GM18868 (cell line): Measurements from ENCODE around the gene PDE4DIP.
"Not testable (repeated sequence)": the region's sequence is repeated elsewhere in the genome, so short reads cannot be mapped to it uniquely, and the experiment has no call there.

ENCODE experiments used
- ATAC-seq: cut with Tn5 transposase; IDR thresholded peaks from one replicate; pipeline ENCODE4 v1.9.1; 2021; ENCODE audit warnings: mild to moderate bottlenecking, moderate library complexity; ENCODE audit not compliant: unreplicated experiment

PDE4DIP gene

DNA sequence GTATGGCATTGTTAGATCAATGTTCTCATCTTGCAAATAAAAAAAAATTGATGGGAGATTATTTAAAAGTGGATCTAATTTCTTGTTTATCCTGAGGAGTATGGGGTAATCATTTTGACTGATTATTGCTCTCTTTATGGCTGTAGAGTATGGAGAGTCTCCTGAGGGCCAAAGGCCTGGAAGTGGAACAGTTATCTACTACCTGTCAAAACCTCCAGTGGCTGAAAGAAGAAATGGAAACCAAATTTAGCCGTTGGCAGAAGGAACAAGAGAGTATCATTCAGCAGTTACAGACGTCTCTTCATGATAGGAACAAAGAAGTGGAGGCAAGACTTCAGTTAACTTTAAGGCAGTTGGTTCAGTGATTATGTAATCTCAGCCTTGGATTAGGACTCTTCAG is 123.4 kb downstream of the PDE4DIP start:
- ATAC-seq: not testable (repeated sequence)

DNA sequence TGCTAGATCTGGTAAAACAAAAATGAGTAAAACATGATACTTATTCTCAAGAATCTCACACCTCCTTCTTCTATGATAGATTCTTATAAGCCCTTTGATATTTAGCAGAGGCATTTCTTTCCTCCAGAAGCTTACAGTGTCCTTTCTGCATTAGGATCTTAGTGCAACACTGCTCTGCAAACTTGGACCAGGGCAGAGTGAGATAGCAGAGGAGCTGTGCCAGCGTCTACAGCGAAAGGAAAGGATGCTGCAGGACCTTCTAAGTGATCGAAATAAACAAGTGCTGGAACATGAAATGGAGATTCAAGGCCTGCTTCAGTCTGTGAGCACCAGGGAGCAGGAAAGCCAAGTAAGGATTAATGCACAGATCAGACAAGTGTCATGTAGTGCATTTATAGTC is 124.5 kb downstream of the PDE4DIP start:
- ATAC-seq: not testable (repeated sequence)

DNA sequence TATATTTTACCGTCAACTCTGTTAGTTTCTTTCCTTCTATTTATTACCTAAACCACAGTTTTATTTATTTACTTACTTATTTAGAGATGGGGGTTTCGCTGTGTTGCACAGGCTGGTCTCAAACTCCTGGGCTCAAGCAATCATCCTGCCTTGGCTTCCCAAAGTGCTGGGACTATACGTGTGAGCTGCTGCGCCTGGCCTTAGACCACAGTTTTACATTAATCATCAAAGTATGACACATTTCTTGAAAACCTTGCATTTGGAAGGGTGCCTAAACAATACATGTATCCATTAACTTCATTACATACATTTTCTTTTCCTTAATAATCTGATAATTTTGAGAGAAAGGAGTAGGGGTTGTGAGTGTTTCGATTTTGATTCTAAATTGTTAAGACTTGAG is 124.9 kb downstream of the PDE4DIP start:
- not testable (repeated sequence) for ATAC-seq

DNA sequence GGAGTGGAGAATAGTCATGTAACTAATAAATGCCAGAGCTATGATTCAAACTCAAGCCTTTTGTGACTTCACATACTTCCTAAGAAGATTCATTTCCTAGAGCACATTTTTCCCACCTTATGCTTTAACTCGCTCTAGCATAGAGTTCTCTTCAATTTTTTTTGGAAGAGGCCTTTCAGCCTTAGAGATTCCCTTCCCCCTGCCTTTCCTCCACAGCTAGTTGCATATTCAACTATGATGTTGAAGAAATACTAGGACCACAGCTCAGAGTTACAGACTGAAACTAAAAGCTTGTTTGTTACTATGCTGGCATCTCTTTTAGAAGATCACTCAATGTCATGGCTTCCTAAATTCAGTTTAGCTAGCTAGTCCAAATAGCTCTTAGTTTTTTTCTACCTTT is 131.2 kb downstream of the PDE4DIP start:
- ATAC-seq: peak; percentile 56

DNA sequence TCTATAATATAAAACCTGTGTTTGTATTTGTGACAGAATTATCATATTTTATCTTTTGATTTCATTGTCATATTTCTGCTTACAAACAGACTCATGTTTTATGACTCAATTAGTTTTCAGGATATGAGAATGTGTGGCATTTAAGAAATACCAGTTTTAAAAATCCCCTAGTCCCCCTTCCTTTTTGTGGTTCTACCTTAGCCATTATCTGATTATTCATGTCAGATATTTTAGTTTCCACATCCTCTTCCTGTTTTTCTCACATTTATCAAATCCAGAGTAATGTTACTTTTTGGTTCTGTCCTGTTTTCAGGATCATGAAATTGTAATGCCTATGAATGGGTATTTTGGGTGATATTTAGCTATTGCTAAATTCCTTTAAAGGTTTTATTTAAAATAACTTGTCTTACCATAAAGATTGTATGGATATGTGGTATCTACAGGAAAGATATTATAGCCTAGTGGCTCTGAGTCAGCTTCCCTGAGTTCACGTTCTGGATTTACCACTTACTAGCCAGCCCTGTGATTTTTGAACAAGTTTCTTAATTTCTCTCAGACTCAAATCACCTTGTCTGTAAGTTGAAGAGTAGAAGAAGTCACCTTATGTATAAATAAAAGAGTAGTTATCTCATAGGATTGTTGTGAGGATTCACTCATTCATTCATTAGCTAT is 131.8 kb downstream of the PDE4DIP start:
- peak; percentile 85 for ATAC-seq

DNA sequence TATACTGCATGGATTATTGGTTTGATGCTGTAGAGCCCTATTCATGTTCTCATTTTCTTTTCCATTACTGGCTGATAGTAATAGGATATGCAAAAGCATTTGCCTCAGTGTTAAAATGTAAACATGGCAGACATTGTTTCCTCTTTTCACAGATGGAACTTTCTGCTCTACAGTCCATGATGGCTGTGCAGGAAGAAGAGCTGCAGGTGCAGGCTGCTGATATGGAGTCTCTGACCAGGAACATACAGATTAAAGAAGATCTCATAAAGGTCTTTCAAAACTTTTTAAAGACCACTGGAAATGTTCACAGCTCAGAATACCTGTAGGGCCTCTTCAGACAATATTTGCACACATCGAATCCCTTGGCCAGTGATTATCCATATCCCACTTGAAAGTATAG is 133.6 kb downstream of the PDE4DIP start:
- not testable (repeated sequence) for ATAC-seq

DNA sequence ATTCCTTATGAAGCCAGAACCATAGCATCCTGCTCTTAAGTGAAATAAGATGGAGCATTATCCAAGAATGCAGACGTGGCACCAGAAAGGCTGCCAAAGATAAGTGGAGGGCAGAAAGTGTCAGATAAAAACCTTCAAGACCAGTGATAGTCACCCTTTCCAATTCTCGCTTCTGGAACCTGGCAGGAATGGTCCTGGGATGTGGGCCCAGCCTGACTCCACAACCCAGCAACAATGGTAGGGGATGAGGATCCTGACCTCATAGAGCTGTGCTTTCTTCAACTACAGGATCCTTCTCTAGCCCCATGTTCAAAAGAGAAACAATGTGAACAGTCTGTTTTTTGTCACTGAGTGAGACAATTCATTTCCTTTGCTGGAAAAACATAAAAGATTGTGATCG is 145.2 kb downstream of the PDE4DIP start:
- not testable (repeated sequence) for ATAC-seq

DNA sequence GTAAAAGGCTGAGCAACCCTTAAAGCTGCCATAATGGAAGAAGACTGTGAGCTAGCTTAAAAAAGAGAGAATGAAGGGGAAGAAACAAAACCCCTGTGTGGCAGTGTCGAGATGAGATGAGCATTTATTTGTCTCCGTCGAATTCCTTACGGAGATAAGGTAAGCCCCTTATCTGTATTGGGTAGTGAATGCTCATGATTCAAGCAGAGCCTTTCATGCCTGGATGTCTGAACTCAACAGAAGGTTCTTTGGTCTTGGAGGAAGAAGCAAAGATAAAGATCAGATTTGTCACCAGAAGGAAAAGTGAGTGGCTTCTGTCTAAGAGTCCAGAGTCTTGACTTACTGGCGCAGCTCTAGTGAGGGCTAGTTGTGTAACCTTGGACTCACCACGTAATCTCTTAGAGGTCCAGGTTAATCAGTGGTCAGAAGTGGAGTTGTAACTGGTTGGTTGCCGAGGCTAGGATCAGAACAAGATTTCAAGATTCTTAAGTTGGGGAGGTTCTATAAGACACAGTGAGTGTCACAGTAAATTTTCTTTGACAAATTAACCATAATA is 146.1 kb downstream of the PDE4DIP start:
- not testable (repeated sequence) for ATAC-seq

DNA sequence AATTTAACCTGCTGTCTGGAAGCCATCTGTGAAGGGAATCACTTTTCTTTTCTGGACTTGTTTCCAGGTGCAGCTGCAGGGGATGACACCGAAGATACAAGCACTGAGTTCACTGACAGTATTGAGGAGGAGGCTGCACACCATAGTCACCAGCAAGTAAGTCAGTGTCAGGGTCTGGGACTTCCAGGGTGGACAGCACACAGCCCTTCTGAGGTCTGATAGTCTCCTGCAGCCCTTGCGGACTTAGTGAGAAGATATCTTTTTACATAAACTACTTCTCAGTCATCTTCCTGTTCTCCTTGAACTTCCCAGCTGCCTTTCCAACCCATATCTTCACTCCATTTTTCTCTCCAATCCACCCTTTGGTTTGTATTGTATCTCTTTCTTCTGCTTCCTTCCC is 147.6 kb downstream of the PDE4DIP start:
- ATAC-seq: not testable (repeated sequence)

DNA sequence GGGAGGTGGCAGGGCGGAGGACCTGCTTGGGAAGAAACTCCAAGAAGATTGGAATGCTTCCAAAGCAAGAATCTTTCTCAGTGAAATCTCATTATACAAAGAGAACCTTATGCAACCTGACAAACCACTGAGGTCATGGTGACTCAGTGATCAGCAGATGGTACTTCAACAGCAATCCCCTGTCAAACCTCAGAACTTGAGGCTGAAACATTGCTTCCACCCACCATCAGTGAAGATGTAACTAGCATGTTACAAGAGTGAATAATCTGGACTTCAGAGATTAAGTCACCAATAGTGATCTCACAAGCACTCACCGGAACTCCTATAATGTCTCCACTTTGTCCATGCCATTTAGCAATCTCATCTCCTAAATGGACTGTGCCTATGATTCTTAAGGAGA is 148.1 kb downstream of the PDE4DIP start:
- not testable (repeated sequence) for ATAC-seq

DNA sequence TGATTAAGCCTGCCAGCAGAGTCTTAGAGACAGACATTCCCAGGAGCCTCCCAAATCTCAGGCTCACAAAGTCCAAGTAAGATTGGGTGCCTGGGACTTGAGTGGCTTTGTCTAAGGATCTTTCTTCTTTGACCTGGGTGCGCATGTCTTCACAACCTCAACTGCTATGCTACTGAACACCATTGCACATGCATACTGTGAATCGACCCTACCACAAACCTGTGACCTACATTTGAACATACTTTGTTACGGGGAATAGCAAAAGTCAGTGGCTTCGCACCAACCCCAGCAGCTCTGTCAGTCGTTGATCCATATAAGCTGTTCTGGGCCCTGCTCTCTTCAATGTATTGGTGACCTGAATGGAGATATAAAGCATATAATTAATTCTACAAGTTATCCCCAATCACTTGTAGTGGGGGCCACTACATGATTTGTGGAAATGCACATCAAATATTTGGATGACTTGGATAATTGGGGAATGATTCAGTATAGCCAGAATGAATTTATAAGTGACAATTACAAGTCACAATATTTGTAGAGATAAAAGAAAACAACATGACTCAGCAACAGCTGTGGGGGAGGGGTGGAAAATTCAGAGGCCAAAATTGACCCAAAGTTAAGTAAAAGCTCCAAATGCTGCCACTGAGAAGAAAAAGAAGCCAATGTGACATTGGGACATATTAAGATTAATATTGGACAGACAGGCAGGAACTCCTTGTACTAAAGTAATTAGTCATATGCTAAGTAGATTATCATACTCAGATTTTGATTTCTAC is 152.4 kb downstream of the PDE4DIP start:
- ATAC-seq: not testable (repeated sequence)

DNA sequence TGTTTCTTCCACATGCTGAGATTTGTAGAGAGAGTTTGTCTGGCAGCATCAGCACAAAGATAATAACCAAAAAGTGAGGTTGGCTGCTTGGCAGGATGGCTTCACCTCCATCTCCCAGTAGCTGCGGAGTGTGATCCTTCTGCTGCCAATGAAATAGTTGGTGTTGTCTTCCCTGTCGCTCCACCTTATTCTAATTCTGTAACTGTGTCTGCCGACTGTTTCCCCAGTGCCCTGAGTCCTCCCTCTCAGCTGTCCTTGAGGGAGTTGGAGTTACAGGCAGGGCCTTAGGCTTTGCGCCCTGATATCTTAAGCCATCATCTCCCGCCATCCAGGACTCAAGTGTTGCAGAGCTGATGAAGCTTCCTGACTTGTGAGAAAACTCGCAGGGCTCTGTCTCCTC is 153.2 kb downstream of the PDE4DIP start:
- ATAC-seq: not testable (repeated sequence)

DNA sequence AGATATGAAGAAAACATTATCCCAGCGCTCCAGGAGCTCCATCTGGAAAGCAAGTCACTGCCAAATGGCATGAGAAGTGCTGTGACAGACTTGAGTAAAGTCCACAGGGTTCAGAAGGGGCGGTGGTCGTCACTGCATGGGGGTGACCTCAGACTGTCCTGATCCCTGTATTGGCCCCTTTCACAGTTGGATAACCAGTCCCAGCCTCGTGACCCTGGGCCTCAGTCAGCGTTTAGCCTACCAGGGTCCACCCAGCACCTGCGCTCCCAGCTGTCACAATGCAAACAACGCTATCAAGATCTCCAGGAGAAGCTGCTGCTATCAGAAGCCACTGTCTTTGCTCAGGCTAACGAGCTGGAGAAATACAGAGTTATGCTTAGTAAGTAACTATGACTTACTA is 158.4 kb downstream of the PDE4DIP start:
- not testable (repeated sequence) for ATAC-seq

DNA sequence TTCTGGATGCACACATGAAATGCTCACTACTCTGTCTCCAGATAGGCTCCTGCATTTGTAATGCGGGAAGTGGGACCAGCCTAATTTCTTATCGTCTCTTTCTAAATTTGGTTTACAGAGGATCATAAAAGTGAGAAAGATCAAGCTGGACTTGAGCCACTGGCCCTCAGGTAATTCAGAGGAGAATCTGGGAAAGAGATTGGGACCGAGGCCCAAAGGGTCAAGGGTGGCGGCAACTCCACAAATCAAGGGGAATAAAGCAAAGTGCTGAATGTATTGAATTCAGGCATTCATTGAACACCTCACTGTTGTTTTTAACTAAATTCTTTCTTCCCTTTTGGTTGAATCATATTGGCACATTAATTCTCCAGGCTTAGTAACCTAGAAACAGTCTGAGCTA is 164.1 kb downstream of the PDE4DIP start:
- ATAC-seq: not testable (repeated sequence)

DNA sequence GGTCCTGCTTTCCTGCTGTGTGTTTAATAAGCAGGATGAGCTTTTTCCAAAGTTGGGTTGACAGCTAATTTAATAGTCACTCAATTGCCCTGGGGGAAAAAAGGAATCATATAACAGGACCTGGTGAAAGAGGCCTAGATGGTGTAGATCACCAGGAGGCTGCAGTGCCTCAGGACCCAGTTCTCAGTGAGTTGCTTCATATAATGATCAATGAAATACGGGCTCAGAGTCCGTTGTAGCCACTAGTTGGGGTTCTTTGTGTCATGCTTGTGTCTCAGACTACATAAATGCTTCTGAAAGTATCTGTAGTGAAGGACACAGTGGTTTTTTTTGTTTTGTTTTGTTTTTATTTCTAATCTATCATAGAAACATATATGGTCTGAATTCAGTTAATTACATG is 164.5 kb downstream of the PDE4DIP start:
- ATAC-seq: not testable (repeated sequence)

DNA sequence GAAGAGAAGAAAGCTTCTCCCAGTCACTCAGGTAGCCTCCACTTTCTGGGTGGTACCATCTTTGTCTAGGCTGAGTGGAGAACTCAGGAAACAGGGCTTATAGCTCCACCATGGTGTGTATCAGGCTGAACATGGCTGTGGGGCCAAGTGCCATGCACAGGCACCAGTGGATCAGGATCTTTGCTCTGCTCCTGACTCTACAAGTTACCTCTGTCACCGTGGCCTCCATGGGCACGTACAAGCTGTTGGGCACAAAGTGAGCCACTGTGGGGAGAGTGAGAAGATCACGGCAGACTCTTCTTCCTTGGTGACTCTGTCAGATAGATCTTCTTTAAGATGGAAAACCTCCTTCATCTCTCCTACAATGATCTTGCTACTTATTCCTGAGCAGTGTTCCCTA is 165.5 kb downstream of the PDE4DIP start:
- ATAC-seq: not testable (repeated sequence)

DNA sequence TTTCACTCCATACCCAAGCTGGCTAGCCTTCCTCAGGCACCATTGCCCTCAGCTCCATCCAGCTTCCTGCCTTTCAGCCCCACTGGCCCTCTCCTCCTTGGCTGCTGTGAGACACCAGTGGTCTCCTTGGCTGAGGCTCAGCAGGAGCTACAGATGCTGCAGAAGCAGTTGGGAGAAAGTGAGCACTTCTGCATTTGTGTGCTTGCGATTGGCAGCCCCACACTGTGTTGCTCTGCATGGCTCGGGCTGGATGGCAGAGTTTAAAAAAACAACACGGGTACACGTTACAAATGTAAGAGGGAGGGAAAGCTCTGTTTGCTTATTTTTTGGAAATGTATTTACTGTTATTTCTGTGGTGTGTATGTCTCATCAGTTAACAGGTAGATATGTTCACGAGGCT is 168.4 kb downstream of the PDE4DIP start:
- not testable (repeated sequence) for ATAC-seq

DNA sequence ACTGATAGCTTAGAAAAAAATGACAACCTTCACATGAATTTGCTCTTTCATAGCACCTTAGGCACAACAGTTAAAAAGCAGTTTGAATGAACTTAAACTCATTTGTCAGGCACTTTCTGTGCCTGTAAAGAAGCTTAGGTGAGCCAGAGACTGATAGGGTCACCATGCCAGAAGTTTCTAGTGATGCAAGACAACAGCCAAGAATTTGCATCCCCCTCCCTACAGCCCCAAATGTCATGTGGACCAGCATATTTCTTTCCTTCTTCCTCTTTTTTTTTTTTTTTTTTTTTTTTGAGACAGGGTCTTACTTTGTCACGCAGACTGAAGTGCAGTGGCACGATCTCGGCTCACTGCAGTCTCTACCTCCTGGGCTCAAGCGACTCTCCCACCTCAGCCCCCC is 169.3 kb downstream of the PDE4DIP start:
- not testable (repeated sequence) for ATAC-seq

DNA sequence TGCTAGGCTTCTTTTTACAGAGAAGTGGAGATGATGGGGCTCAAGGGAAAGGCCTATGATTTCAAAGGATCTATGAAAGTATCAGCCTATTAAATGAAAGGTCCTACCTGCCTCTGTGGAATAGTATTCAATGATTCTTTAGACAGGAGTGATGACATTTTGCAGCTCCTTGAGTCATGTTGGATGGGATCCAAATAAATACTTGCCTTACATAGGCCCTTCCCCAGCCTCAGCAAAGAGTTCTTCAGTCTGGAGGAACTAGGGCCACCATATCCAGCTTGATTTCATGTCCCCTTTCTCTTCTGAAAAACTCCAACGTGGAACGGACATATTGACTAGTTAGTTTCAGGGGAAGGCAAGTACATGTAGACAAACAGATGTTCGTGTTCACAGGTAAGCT is 171.3 kb downstream of the PDE4DIP start:
- ATAC-seq: not testable (repeated sequence)

DNA sequence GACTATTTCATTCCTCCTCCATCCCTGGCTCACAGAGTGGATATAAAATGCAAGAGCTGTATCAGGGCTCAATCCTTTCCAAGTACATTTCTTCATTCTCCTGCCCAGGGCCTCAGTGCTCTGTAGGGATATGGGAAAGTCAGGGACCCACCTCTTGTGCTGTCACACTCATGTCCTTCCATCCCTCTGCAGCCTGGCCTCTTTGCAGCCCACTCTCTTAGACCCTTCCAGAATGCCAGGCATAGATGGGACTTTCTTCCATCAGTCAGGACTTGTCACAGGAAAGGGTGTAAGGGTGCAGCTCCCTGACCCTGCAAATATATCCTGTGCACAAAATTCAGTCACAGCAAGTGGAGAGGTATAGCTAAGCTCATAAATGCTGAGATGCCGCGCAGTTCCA is 172.4 kb downstream of the PDE4DIP start:
- ATAC-seq: not testable (repeated sequence)

DNA sequence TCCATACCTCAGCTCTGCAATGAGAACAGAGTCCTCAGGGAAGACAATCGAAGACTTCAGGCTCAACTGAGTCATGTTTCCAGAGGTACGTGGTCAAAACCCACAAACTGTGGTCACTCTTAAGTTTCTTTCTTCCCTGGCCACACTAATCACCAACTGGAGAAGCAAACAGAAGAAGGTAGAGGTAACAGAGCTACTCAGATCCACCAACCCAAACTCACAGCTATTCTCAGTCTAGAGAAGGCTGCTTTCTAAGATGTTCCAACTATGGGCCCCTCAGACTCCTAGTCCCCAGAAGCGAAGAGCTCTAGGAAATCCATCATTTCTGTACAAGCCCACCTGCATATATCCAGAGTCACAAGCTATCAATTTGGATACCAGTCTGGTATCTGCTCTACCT is 174.3 kb downstream of the PDE4DIP start:
- not testable (repeated sequence) for ATAC-seq

DNA sequence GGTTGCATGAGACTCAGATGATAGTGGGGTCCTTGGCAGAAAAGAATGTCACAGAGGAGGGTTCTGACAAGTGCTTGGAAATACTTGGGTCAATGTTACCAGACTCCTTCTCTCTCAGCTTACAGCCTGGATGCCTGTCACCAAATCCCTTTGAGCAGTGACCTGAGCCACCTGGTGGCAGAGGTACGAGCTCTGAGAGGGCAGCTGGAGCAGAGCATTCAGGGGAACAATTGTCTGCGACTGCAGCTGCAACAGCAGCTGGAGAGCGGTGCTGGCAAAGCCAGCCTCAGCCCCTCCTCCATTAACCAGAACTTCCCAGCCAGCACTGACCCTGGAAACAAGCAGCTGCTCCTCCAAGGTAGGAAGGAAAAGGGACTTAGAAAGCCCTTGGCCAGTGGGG is 180.1 kb downstream of the PDE4DIP start:
- not testable (repeated sequence) for ATAC-seq
